ENCODE data around the gene ZNF454.

ZNF454 gene

GRCh38 chr5:178993236-178993765 is 52.3 kb downstream of the ZNF454 start:
- no peak for DNase-seq (ENCODE audit: low read depth)

- DNase-seq (ENCODE audit: low read depth) = no peak
Observed at GRCh38 chr5:178993955-178994579, 53.1 kb downstream of the ZNF454 start.

- no peak for DNase-seq (ENCODE audit: low read depth)
Observed at GRCh38 chr5:178994580-178995340, 53.8 kb downstream of the ZNF454 start, which contains the start of gene GRM6. GRM6 (minus strand) TSS chr5:178995320; CDS start chr5:178994944, 376 bp downstream.

GRCh38 chr5:178995341-178995690 is 54.3 kb downstream of the ZNF454 start:
- no peak for DNase-seq (ENCODE audit: low read depth)

GRCh38 chr5:178996156-178996555 is 55.2 kb downstream of the ZNF454 start:
- no peak for DNase-seq (ENCODE audit: low read depth)

- DNase-seq (ENCODE audit: low read depth) = no peak
Observed at GRCh38 chr5:178997191-178997590, 56.2 kb downstream of the ZNF454 start.

GRCh38 chr5:178998441-178998840 is 57.4 kb downstream of the ZNF454 start:
- DNase-seq (ENCODE audit: low read depth) = no peak

- no peak for DNase-seq (ENCODE audit: low read depth)
Observed at GRCh38 chr5:179006564-179006963, 65.6 kb downstream of the ZNF454 start.

- DNase-seq (ENCODE audit: low read depth) = no peak
Observed at GRCh38 chr5:179008667-179009066, 67.7 kb downstream of the ZNF454 start.

Data from GM04503 (cell line).